GM12878 (cell line): ENCODE results near the gene PANX2. TPM values are rescaled to one million over a fixed set of nuclear protein-coding genes. Genes with fewer than 3 reads are reported as not detected.

Experiments used
- ATAC-seq: fragments of 200-7000 bp; cut with Tn5 transposase; 3 replicates; pipeline ENCODE4 v1.9.1; 2020; ENCODE audit warnings: mild to moderate bottlenecking, moderate library complexity
- BruUV-seq: library from RNA; stranded (reverse); fragments of 400-500 nt; replicated peaks from 2 replicates; lab custom pipeline; 2021; lab: Mats Ljungman, UMichigan
- CTCF ChIA-PET: fragments of 300-600 bp; sonication (Branson Sonifier 250); formaldehyde crosslinking; extraction: SDS; loops from one replicate; lab custom pipeline; 2021; ENCODE audit warnings: inconsistent platforms; lab: Yijun Ruan, JAX
- POLR2A ChIA-PET: fragments of 350-600 bp; formaldehyde crosslinking; extraction: SDS; loops from one replicate; lab custom pipeline; 2021; ENCODE audit warnings: inconsistent platforms; lab: Charles Lee
- RAD21 ChIA-PET: fragments of 300-600 bp; sonication (Branson Sonifier 250); formaldehyde crosslinking; loops from one replicate; lab custom pipeline; 2023; ENCODE audit warnings: antibody characterized with exemption; ENCODE audit not compliant: unreplicated experiment; lab: Charles Lee
- SMC1A ChIA-PET: fragments of 300-600 bp; sonication (Branson Sonifier 250); formaldehyde crosslinking; loops from one replicate; lab custom pipeline; 2023; ENCODE audit not compliant: unreplicated experiment, uncharacterized antibody; lab: Charles Lee
- DNase-seq: peaks from one replicate; pipeline ENCODE4 v3.0.0-alpha.2; 2011; ENCODE audit warnings: low read depth, low spot score
- FAIRE-seq: peaks from 3 replicates; lab custom pipeline; 2011; peaks lifted over from hg19 to GRCh38; lab: Jason Lieb, UNC
- H2AFZ ChIP-seq: 2 replicates; pipeline ENCODE4 v1.6.0; 2011; ENCODE audit warnings: low read depth, low read length, control low read depth; ENCODE audit not compliant: control insufficient read depth
- H3K27ac ChIP-seq: 2 replicates; pipeline ENCODE4 v1.5.1; 2011; ENCODE audit warnings: control low read depth; ENCODE audit not compliant: control insufficient read depth, insufficient read depth
- H3K27me3 ChIP-seq, 2 experiments: replicated peaks in 1 of 2; 2 replicates each; pipeline versions ENCODE4 v1.6.0 to v1.6.1; 2011; ENCODE audit warnings: low read length in 1 of 2; ENCODE audit not compliant: control insufficient read depth in 2 of 2, insufficient read depth in 2 of 2
- H3K36me3 ChIP-seq, 2 experiments: 2 replicates each; pipeline ENCODE4 v1.5.1; 2011; ENCODE audit warnings: low read length in 1 of 2; ENCODE audit not compliant: control insufficient read depth in 2 of 2, insufficient read depth in 2 of 2
- H3K4me1 ChIP-seq: 2 replicates; pipeline ENCODE4 v1.6.1; 2011; ENCODE audit warnings: mild to moderate bottlenecking, low read length, moderate library complexity, mixed read lengths; ENCODE audit not compliant: control insufficient read depth, insufficient read depth
- H3K4me2 ChIP-seq: 2 replicates; pipeline ENCODE4 v1.6.0; 2011; ENCODE audit warnings: control low read depth; ENCODE audit not compliant: control insufficient read depth, insufficient read depth
- H3K4me3 ChIP-seq: fragments of 200-600 bp; sonication (generic); 2 replicates; pipeline ENCODE4 v1.5.1; 2016
- H3K79me2 ChIP-seq: 2 replicates; pipeline ENCODE4 v1.6.0; 2011; ENCODE audit warnings: low read length; ENCODE audit not compliant: control insufficient read depth, insufficient read depth
- H3K9ac ChIP-seq: 2 replicates; pipeline ENCODE4 v1.8.0; 2011; ENCODE audit warnings: low read length, control low read depth, mixed read lengths; ENCODE audit not compliant: control insufficient read depth, insufficient read depth
- H3K9me3 ChIP-seq: replicated peaks from 3 replicates; pipeline ENCODE4 v1.5.1; 2011; ENCODE audit warnings: mild to moderate bottlenecking, low read length; ENCODE audit not compliant: control insufficient read depth, insufficient read depth
- H4K20me1 ChIP-seq: 2 replicates; pipeline ENCODE4 v1.6.0; 2011; ENCODE audit not compliant: control insufficient read depth, insufficient read depth
- ETV6 ChIP-seq, 2 experiments: fragments of 450-650 bp in 1 of 2; IDR thresholded peaks in 1 of 2; conservative IDR thresholded peaks in 1 of 2; 2 replicates each; pipeline ENCODE4 v1.6.1; 2014; ENCODE audit warnings: antibody characterized with exemption in 1 of 2, borderline replicate concordance in 1 of 2, low read depth in 1 of 2, mild to moderate bottlenecking in 1 of 2, moderate library complexity in 1 of 2
- HDAC2 ChIP-seq: fragments of 200-600 bp; sonication (generic); IDR thresholded peaks from 2 replicates; pipeline ENCODE4 v1.6.1; 2017
- NR2C1 ChIP-seq: fragments of 450-650 bp; IDR thresholded peaks from 2 replicates; pipeline ENCODE4 v1.6.1; 2017; ENCODE audit warnings: antibody characterized with exemption, mild to moderate bottlenecking, moderate library complexity
- POLR2A ChIP-seq: IDR thresholded peaks from 2 replicates; pipeline ENCODE4 v1.6.1; 2011; ENCODE audit warnings: low read depth, mild to moderate bottlenecking, low read length
- RUNX3 ChIP-seq: IDR thresholded peaks from 2 replicates; pipeline ENCODE4 v1.6.1; 2012; ENCODE audit warnings: low read length, inconsistent platforms
- SMAD1 ChIP-seq: fragments of 450-650 bp; IDR thresholded peaks from 2 replicates; pipeline ENCODE4 v1.6.1; 2018; ENCODE audit warnings: mild to moderate bottlenecking, low read depth; ENCODE audit not compliant: partially characterized antibody
- SREBF2 ChIP-seq: IDR thresholded peaks from 2 replicates; pipeline ENCODE4 v1.6.1; 2012; ENCODE audit warnings: mild to moderate bottlenecking, low read length
- SUZ12 ChIP-seq: fragments of 200-600 bp; sonication (generic); IDR thresholded peaks from one replicate; pipeline ENCODE4 v1.6.1; 2018; ENCODE audit warnings: antibody characterized with exemption, mild to moderate bottlenecking; ENCODE audit not compliant: unreplicated experiment
- WGBS: methylation state at CpG from one replicate; pipeline ENCODE4 v1.1.6; 2016; ENCODE audit warnings: low lambda C conversion rate; ENCODE audit not compliant: insufficient replicate concordance, insufficient coverage; ENCODE audit errors: missing lambda C conversion rate; 5-methylcytosine and 5-hydroxymethylcytosine counted together
- in situ Hi-C: fragments of 300-500 bp; cut with MboI; formaldehyde crosslinking; loops from 9 replicates; pipeline ENCODE4 v1.14.3; 2018; ENCODE audit warnings: mixed read lengths
- intact Hi-C: fragments of 100-400 bp; cut with micrococcal nuclease; formaldehyde crosslinking; loops from one replicate; pipeline ENCODE4 v1.14.2; 2022; ENCODE audit not compliant: unreplicated experiment
- polyA plus RNA-seq, 11 experiments: library from polyadenylated mRNA; depleted of rRNA in 4 of 11; unstranded in 6 of 11; stranded (reverse) in 5 of 11; fragments of >200 nt; fragmentation: Nextera tagmentation in 4 of 11; fragmentation: Illumina TruSeq in 1 of 11; extraction: Ambion mirVana in 4 of 11; extraction: Trizol in 1 of 11; gene quantifications; 1 replicate in 1 of 11; 2 replicates in 10 of 11; pipeline versions ENCODE4 v1.2.1 to v1.2.3, GENCODE V29; 2011 to 2016; ENCODE audit warnings: inconsistent platforms in 2 of 11, missing spikeins in 2 of 11, low read depth in 1 of 11
- total RNA-seq, 4 experiments: library from RNA; depleted of rRNA in 3 of 4; stranded (reverse); fragments of >200 nt in 3 of 4; fragmentation: Illumina TruSeq in 1 of 4; extraction: Trizol in 1 of 4; gene quantifications; 2 replicates each; pipeline versions ENCODE4 v1.2.1 to v1.2.3, GENCODE V29; 2013 to 2021

Gene PANX2
- total and polyA plus RNA-seq, 10 of the 15 experiments (the other 5 are each of a cell fraction or from before 2014, with no cell fraction given): 0.04 to 0.44 (median 0.17) TPM; not detected in 5

DNA sequence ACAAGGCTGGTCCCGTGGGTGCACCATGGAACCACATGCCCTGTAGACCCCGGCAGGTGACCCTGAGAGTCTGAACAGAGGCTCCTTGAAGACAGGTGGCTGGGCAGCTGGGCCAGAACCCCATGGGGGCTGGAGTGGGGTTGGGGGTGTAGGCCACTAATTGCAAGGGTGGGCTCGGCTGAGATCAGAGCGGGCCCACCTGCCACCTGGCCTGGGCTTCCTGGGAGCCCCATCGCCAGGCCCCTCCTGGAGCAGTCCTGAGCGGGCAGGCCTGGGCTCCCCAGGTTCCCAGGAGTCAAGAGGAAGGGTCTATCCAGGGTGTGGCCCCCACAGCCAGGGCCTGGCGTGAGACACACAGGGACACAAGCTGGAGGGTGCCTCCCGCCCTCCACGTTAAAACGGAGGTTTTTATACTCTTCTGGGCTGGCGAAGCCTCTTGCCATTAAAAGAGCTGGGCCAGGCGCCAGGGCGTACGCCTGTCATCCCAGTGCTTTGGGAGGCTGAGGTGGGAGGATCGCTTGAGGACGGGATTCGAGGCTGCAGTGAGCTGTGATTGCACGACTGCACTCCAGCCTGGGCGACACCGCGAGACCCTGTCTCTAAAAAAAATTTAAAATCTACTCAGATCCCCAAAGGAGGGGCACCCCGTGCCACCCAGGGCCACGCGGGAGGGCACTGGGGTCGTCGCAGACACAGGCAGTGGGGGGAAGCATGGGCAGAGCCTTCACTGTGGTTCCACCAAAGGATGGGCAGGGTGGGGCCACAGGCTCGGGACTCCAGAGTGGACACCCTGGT, 10.4 kb downstream of the PANX2 start (continued):
- TF ChIP-seq SREBF2 (no peak), SMAD1 (no peak)

DNA sequence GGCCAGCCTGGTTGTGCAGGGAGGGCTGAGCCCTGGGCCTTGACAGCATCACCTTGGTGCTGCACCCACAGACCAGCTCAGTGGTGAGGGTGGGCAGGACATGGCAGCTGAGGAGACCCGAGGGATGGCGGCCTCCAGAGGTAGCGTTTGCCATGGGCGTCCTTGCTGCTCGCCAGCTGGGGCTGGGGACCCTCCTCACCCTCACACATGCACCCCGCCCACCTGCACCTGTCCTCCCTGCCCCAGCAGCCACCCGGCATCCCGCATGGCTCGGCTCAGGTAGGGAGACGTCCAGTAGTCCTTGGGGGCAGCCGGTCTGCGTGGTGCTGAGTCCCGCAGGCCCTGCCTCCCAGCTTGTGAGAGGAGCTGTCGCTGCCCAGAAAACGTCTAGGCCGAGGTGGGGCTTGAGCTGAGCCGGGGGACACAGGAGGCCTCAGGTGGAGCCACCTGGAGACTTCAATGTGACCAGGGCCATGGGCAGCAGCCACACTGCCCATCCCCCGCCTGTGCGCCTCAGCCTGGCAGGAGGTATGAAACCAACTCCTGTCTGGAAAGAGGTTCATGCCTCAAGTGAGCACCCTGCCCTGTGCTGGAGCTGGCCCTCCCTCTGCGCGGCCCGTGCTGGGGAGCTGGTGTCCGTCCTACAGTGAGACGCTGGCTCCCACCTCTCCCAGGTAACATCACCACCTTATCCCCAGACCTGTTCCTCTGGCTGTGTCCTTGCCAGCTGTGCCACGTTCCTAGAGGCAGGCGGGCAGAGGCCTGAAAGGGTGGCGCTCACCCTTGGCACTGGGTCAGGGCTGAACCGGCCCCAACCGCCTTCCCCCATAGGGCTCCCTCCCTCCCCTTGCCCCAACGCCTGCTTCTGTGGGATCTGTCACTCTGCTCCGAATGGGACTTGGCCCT, 11.9 kb downstream of the PANX2 start:
- in situ Hi-C loops (no loop called here), intact Hi-C loops (no loop called here)
- WGBS: 84% methylated on average over 29 of the region's 31 CpGs
- Histone ChIP-seq H3K79me2 (peaks cover 18% of the 10 kb centered on the region), H2AFZ (no peak overlapping the region), H3K9ac (no peak overlapping the region), H3K27me3 (no peaks in the 10 kb centered on the region)
- ChIA-PET CTCF (no interaction called here), RAD21 (no interaction called here)
- ATAC-seq: no peak
- TF ChIP-seq SMAD1 (no peak), HDAC2 (no peak), ETV6 (conservative IDR thresholded peaks at IDR 0.05 in 1 of 2, IDR thresholded peaks at IDR 0.05 in 1 of 2; ENCODE audit: borderline replicate concordance in 1 of 2, low read depth in 1 of 2) (no peak), POLR2A (no peak), NR2C1 (no peak), SUZ12 (no peak), RUNX3 (no peak)
- TF ChIP-seq, all 136 proteins: peak for 0
- FAIRE-seq: no peak
- Histone ChIP-seq H3K9me3 (no peaks in the 10 kb centered on the region), H3K36me3 (no peaks in the 10 kb centered on the region), H3K4me1 (peaks cover 8% of the 10 kb centered on the region), H4K20me1 (no peaks in the 10 kb centered on the region), H3K4me2 (no peak overlapping the region), H3K4me3 (no peak overlapping the region), H3K27ac (no peak overlapping the region)
- ChIA-PET SMC1A (no interaction called here), POLR2A (no interaction called here)
- BruUV-seq: no TSS peak
- DNase-seq: no peak
